Stimulated activated CD8-positive, alpha-beta memory T cell treated with anti-CD3 and anti-CD28 coated beads, Interleukin-7, amount 100 ng/mL, for 4 hours (primary cell): ENCODE measurements around the gene FLVCR2.
"Not testable (repeated sequence)": the region's sequence is repeated elsewhere in the genome, so short reads cannot be mapped to it uniquely, and the experiment has no call there.

ENCODE experiments used
- DNase-seq, 2 donors: peaks; one replicate each; pipeline ENCODE4 v3.0.0-alpha.2; 2020; ENCODE audit warnings: low read depth in 2 of 2

Gene FLVCR2

DNA sequence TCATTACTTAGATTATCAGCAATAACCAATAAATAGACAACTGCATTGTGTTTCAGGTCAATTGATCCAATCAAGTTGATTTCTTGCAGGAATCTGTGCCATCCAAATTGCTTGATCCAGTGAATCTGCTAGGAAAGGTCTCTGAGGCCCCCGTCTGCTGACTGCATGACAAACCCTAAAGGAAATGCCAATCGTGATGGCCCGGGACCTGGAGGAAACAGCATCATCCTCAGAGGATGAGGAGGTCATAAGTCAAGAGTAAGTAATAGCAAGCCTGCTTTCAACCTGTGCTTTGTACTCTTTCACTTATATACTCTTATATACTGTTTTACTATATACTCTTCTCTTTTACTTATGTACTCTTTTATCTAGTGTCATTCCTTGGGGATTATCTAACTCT is 84.5 kb downstream of the FLVCR2 start:
- DNase-seq, result no peak

DNA sequence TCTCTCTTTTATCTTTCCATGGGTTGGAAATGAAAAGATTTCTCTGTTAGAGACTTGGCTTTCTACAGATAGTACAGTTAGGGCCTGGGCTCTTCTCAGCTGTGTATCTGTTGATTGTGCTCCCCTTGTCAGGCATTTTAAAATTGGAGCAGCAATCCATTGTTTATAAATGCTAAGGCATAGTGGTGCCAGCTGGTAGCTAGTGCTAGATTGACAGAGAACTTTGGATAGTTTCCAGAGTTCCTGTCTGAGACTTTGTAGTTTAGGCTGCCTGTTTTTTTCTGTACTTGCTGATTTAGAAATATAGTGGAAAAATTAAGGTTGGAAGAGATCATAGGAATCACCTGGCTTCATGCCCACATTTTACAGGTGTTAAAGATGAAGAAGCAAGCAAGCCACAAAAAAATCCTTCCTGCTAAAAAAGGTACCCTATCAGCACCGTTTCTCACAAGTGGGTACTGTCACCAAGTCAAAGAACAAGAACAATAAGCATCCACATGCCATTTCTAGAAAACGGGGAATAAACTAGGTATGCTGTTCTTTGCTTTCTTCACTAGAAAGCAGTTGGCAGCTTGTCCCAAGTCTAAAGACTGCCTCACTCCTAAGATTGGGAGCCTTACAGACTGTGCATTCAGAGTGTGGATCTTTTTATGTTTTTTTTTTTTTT is 88.8 kb downstream of the FLVCR2 start:
- DNase-seq, result no peak

GRCh38 chr14:75672605-75673192 is 94.3 kb downstream of the FLVCR2 start:
- no peak for DNase-seq

- no peak for DNase-seq
These were observed 95.1 kb downstream of the FLVCR2 start for GRCh38 chr14:75673345-75674035.

GRCh38 chr14:75675265-75675960 is 97.0 kb downstream of the FLVCR2 start:
- no peak for DNase-seq

DNA sequence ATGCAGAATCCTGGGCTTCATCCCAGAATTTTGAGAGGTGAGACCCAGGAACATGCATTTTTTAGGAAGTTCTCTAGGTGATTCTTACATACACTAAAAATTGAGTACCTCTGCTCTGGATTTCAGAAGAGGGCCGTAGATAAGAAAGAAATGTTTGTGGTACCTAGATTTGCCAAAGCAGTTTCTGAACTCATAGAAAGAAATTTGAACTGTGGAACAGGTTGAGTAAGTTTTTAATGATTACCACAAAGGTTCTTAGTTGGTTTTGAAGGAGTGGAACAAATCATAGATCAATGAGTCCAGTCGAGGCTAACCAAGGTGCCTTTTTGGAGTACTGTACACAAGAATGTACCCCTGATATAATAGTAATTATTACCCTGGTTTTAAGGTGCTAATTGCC is 107.5 kb downstream of the FLVCR2 start:
- DNase-seq, result no peak

DNA sequence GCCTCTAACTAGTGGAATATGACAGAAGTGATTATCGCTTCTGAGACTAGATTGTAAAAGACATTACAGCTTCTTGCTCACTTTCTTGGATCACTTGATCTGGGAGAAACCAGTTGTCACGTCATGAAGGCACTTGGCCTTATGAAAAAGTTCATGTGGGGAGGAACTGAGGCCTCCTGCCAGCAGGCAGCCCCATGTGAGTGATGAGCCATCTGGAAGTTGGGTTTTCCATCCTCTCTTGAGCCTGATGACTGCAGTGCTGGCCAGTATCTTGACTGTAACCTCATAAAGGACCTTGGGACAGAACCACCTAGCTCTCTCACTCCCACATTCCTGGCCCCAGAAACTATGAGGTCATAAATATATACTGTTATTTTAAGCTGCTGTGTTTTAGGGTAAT is 110.6 kb downstream of the FLVCR2 start:
- DNase-seq, result no peak

DNA sequence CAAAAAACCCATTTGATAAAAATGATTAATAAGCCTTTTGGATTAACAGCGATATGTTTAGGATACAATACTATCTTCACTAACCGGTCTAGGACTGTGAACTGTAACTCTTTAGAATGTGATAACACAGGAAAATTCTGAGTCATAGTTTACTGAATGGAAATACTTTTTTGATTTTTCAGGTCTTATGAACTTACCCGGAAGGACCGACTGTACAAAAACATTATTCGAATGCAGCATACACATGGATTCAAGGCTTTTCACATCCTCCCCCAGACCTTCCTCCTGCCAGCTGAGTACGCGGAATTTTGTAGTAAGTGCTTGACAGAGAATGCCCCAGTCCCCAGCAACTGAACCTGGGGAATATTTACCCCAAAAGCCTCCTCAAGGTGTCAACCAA is 111.6 kb downstream of the FLVCR2 start:
- no peak for DNase-seq

DNA sequence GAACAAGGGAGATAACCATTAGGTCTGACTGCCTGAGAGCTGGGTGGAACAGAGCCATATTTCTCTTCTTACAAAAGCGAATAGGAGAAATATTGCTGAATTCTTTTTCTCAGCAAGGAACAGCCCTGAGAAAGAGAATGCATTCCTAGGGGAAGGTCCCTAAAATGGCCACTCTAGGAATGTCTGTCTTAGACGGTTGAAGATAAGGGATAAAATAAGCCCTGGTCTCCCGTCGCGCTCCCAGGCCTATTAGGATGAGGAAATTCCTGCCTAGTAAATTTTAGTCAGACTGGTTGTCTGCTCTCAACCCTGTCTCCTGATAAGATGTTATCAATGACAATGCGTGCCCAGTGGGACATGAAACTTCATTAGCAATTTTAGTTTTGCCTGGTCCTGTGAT is 116.6 kb downstream of the FLVCR2 start:
- not testable (repeated sequence) for DNase-seq

DNA sequence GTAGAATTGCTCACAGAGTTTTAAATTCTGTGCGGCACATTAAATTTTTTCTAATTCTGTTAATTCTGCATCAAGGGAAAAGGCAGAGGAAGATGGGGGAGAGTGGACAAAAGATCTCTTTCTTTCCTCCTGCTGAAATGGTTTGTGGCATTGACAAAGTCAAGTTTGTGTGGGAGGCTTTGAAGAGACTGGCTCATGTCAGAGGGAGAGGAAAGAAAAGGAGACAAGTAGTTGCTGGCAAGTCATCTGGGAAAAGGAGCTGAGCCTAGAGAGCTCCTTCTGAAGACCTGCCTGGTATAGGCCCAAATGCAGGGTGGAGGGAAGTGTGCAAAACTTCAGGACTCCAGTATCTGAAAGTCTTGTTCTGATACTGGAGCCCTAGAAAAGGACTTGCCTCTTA is 119.0 kb downstream of the FLVCR2 start:
- DNase-seq, result no peak
